ENCODE data around the gene AGPAT1.

The AGPAT1 gene

DNA sequence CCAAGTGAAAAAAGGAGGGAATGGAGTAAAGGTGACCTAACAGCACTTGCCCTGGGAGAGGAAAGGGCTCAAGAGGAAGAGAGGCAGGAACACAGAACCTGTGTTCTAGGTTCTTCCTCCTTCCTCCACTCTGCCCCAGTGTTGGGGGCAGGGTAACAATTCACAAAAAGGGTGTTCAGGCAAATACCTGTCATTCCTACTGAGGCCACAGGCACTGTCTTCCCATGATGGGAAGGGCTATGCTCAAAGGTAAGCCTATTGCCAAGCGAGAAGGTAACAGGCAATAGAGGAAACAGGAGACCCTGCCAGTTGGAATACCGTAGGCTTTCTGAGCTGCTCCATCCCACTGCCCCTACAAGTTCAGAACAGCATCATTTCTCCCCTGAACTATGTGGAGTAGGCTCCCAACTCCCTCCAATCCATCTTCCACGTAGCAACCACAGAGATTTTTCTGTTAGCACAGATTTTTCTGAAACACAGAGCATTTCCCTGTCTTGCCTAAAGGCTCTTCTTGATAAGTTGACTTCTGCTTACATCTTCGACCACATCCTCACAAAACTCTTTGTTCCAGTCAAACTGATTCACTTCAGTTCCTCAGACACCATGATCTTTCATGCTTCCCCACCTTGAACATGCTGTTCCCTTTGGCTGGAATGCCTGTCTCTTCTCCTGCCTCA, 2.7 kb downstream of the AGPAT1 start:
- in situ Hi-C loops (cut with MboI; ENCODE audit: low sequenced_read_pairs), result no loop called here

- in situ Hi-C loops (cut with MboI; ENCODE audit: low sequenced_read_pairs), result no loop called here
Observed at GRCh38 chr6:32171234-32171633, 4.7 kb downstream of the AGPAT1 start.

GRCh38 chr6:32170294-32170693, 5.6 kb downstream of the AGPAT1 start:
- in situ Hi-C loops (cut with MboI; ENCODE audit: low sequenced_read_pairs), result no loop called here

GRCh38 chr6:32168807-32169591, 6.9 kb downstream of the AGPAT1 start:
- in situ Hi-C loops (cut with MboI; ENCODE audit: low sequenced_read_pairs), result no loop called here

- in situ Hi-C loops (cut with MboI; ENCODE audit: low sequenced_read_pairs), result no loop called here
Observed at GRCh38 chr6:32168350-32168749, 7.5 kb downstream of the AGPAT1 start.

GRCh38 chr6:32167761-32168262, 8.1 kb downstream of the AGPAT1 start:
- in situ Hi-C loops (cut with MboI; ENCODE audit: low sequenced_read_pairs), result no loop called here

DNA sequence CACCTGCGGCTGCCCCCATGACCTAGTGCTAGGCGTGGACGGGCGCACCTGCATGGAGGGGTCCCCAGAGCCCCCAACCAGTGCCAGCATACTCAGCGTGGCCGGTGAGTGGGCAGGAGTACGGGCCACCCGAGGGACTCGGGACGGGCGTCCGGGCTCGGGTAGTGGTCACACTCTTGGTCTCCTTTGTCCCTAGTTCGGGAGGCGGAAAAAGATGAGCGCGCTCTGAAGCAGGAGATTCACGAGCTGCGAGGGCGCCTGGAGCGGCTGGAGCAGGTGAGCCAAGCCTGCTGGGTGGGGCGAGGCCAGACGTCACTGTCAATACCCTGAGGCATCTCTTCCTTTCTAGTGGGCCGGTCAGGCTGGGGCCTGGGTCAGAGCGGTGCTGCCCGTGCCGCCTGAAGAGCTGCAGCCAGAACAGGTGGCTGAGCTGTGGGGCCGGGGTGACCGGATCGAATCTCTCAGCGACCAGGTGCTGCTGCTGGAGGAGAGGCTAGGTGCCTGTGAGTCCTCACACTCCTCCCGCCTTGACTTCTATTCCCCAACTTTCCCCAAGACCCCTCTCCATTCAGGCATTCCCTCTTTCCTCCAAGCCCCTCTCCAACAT, 8.6 kb downstream of the AGPAT1 start:
- in situ Hi-C loops (cut with MboI; ENCODE audit: low sequenced_read_pairs), result no loop called here

DNA sequence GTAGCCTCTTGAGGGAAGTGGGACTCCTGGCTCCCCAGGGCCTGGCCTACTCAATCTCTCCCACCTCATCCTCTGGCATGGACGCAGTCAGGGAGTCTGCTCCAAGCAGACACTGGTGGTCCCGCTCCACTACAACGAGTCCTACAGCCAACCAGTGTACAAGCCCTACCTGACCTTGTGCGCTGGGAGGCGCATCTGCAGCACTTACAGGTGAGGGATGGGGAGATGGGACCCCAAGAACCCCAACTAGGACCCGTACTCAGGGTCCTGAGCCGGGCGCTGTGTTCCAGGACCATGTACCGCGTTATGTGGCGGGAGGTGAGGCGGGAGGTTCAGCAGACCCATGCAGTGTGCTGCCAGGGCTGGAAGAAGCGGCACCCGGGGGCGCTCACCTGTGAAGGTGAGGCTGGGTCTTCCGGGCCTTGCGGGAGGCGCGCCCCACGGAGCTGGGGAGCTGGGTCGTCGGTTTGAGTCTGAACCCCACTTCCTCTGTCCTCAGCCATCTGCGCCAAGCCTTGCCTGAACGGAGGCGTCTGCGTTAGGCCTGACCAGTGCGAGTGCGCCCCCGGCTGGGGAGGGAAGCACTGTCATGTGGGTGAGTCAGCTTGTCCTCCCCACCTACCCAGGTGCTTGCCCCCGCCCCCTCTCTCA, 9.3 kb downstream of the AGPAT1 start:
- in situ Hi-C loops (cut with MboI; ENCODE audit: low sequenced_read_pairs), result no loop called here

- in situ Hi-C loops (cut with MboI; ENCODE audit: low sequenced_read_pairs), result no loop called here
Observed at GRCh38 chr6:32164295-32164694, 11.6 kb downstream of the AGPAT1 start, which contains the start of gene EGFL8. TSS of gene EGFL8 (plus strand) at chr6:32164595. CDS start at chr6:32166166, 1,571 bp downstream.

- in situ Hi-C loops (cut with MboI; ENCODE audit: low sequenced_read_pairs), result no loop called here
Observed at GRCh38 chr6:32163559-32164258, 12.2 kb downstream of the AGPAT1 start.

DNA sequence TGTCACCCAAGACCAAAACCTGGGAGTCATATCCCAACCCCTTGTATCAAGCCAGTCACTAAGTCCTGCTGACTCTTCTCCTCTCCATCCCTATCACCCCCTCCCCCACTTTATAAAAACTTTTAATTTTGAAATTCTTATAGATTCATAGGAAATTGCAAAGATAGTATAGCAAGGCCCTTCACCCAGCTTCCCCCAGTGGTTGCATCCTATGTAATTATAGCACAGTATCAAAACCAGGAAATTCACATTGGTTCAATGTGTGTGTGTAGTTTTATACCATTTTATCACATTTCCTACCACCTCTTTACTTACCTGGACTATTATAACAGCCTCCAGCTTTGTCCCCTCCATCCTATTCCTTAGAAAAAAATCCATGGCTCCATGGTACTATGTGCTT, 17.8 kb downstream of the AGPAT1 start:
- in situ Hi-C loops (cut with MboI; ENCODE audit: low sequenced_read_pairs), result no loop called here

DNA sequence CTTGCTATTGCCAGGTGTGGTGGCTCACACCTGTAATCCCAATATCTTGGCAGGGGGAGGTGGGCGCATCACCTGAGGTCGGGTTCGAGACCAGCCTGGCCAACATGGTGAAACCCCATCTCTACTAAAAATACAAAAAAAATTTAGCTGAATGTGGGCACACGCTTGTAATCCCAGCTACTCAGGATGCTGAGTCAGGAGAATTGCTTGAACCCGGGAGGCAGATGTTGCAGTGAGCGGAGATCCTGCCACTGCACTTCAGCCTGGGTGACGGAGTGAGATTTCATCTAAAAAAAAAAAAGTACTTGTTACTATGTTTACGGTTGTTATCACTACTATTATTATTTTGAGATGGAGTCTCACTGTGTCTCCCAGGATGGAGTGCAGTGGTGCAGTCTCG, 19.0 kb downstream of the AGPAT1 start:
- in situ Hi-C loops (cut with MboI; ENCODE audit: low sequenced_read_pairs), result no loop called here

GRCh38 chr6:32154514-32155161, 21.2 kb downstream of the AGPAT1 start:
- in situ Hi-C loops (cut with MboI; ENCODE audit: low sequenced_read_pairs), result no loop called here

DNA sequence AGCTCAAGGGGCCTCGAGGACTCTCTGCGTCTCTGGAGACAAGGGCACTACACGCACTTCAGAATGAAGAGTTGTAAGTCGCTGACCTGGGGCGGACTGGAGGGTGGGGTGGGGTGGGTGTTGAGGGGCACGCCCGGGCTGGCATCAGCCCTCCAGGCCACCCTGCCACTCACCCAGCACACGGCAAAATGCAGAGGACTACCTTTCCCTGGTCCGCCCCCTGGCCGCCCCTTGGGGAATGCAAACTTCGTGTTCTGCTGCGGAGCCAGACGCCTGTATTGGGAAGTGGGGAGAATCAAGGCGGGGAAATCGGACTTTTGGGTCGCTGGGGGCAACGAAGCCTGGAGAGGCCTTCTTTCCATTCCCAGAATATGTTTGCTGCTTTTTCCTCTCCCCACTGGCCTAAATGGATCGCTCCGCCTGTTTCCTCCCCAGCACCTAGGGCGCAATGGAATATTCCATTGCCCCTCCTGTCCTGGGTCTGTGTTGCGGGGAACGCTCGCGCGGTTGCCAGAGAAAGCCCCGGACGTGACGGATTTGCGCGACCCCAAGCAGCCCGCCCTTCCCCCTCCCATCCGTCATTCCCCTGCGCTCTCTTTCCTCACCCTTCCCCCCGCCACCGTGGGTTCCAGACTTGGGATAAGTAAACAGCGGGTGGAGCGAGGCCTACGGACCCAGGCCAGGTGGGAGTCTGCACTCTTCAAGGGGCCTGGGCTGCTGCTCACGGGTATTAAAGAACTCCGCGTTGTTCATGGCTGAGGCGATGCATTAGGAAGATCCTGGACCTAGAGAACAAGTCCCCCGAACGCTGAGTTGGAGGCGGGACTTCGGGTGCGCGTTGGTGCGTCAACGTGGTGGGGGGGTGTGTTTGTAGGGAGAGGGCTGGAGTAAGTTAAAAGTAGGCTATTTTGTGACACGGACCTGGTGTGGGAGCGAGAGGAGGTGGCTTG, 22.0 kb downstream of the AGPAT1 start, which contains the start of gene PPT2:
PPT2 (plus strand) TSS at position 578 of the 950 bp plus-strand sequence. CDS start 454 bp downstream, outside the sequence.
- in situ Hi-C loops (cut with MboI; ENCODE audit: low sequenced_read_pairs), result no loop called here

- in situ Hi-C loops (cut with MboI; ENCODE audit: low sequenced_read_pairs), result no loop called here
Observed at GRCh38 chr6:32152769-32153563, 22.9 kb downstream of the AGPAT1 start.

DNA sequence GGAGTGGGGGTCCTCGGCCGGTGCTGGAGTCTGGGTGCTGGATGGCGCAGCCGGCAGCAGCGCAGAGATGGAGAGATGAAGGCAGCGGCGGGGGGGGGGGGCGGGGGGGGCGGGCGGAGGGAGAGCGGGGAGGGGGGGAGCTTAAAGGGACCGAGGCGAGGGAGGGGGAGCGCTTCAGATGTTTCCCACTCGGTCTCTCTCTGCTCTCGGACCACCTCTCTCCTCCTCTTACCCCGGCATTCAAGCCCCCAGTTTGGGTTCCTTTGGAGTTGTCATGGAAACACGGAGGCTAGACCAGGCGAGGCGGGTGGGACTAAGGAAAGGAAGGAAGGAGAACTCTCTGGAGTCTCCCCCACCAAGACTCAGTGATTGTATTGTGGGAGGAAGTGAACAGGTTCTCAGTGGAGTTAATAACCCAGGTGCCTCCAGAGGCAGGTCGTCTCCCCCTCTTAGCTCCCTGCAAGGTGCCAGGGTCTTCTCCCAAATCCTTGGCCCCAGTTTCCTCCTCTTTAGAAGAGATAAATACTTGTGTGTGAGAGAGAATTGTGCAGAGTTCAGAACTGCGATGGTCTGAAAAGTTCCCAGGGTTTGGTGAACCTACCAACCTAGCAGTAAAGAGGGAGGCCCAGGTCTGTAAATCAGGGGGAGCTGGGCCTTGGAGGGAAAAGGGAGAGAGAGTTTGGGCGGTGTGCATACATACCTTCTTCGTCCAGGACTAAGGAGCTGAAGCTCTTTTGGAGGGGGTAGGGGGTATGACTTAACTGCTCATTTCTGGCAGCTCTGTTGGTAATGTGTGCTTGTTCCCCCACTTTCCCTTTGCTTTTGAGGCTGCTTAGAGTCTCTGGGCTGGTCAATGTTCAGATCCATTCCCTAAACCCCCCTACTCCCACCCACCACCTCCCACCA, 23.8 kb downstream of the AGPAT1 start, which contains the start of gene PRRT1:
PRRT1 (minus strand) TSS at position 77 of the 906 bp plus-strand sequence. CDS start 112 bp downstream, outside the sequence.
- in situ Hi-C loops (cut with MboI; ENCODE audit: low sequenced_read_pairs), result no loop called here
